GM13976 (cell line): ENCODE measurements around the gene KCNAB1.

Experiments used
- DNase-seq: peaks from one replicate; pipeline ENCODE4 v3.0.0; 2012; ENCODE audit warnings: low spot score
- in situ Hi-C: fragments of 300-500 bp; cut with MboI; formaldehyde crosslinking; loops from one replicate; pipeline ENCODE4 v1.12.0; 2022; ENCODE audit warnings: low sequenced_read_pairs, mixed read lengths, inconsistent platforms; ENCODE audit not compliant: unreplicated experiment
- TF ChIP-seq, protein P1 (sequence below): IDR thresholded peaks from 2 replicates; pipeline ENCODE4 v1.5.1; 2012; ENCODE audit warnings: borderline replicate concordance, mild to moderate bottlenecking; ENCODE audit not compliant: insufficient read depth; ENCODE audit errors: extremely low read depth, missing control alignments, control extremely low read depth

The KCNAB1 gene

GRCh38 chr3:156251424-156251823, 131.0 kb downstream of the KCNAB1 start:
- TF ChIP-seq, protein P1, sequence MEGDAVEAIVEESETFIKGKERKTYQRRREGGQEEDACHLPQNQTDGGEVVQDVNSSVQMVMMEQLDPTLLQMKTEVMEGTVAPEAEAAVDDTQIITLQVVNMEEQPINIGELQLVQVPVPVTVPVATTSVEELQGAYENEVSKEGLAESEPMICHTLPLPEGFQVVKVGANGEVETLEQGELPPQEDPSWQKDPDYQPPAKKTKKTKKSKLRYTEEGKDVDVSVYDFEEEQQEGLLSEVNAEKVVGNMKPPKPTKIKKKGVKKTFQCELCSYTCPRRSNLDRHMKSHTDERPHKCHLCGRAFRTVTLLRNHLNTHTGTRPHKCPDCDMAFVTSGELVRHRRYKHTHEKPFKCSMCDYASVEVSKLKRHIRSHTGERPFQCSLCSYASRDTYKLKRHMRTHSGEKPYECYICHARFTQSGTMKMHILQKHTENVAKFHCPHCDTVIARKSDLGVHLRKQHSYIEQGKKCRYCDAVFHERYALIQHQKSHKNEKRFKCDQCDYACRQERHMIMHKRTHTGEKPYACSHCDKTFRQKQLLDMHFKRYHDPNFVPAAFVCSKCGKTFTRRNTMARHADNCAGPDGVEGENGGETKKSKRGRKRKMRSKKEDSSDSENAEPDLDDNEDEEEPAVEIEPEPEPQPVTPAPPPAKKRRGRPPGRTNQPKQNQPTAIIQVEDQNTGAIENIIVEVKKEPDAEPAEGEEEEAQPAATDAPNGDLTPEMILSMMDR, result no peak
- in situ Hi-C loops, result no loop called here
- DNase-seq, result no peak

GRCh38 chr3:156252656-156253055, 132.3 kb downstream of the KCNAB1 start:
- TF ChIP-seq, protein P1, result no peak
- in situ Hi-C loops, result no loop called here
- no peak for DNase-seq

DNA sequence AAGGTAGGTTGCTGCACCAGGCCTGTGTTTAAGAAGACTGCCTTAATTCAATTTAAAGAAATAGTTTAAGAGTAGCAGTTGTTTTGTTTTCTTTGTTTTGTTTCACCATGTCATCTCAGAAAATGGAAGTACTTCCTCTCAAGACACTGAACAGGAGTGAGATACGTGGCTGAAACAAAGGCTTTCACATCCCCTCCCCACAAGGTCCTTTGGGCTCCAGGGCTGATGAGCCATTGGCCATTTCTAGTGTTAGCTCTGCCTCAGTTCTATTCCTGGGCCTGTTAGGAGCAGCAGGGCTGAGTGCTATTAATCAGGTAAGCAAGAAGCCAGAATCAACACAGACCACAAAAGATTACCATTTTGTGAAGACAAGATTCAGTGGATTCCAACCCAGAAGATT, 132.8 kb downstream of the KCNAB1 start:
- TF ChIP-seq, protein P1, result no peak
- DNase-seq, result no peak
- in situ Hi-C loops, result no loop called here

DNA sequence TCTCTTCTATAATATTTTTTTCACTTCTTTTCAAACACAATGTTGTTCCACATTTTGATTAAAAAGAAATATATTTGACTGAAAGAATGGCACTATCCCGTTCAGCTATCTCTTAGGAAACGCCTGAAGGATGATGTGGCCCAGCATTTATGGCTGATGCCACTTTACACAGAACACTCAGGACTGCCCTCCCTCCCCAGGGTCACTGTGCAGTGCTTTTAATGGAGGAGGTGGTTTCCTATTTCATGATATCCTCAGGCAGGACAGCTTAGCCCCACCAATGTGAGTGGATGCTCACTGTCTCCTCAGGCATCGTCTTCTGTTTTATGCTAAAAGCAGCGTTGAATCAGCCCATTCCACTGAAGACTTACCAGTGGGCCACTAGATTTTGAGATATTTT, 135.9 kb downstream of the KCNAB1 start:
- no peak for DNase-seq
- TF ChIP-seq, protein P1, result no peak
- in situ Hi-C loops, result no loop called here

DNA sequence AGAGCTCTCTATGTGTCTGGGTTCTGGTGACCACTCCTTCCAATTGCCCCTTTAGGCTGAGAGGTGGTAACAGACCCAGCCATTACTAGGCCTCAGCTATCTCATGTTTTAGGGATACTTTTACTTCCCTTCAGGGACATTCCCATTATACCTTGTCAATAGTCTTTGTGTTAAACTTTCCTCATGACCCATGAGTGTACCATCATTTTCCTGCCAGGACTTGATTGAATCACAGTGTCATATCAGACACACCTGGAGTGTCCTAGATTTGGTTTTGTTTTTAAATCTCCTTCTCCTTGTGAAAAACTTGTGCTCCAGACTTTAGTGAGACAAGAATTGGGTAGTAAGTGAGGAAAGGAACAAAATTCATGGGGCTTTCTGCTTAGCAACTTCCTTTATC, 136.6 kb downstream of the KCNAB1 start:
- no peak for DNase-seq
- in situ Hi-C loops, result no loop called here

DNA sequence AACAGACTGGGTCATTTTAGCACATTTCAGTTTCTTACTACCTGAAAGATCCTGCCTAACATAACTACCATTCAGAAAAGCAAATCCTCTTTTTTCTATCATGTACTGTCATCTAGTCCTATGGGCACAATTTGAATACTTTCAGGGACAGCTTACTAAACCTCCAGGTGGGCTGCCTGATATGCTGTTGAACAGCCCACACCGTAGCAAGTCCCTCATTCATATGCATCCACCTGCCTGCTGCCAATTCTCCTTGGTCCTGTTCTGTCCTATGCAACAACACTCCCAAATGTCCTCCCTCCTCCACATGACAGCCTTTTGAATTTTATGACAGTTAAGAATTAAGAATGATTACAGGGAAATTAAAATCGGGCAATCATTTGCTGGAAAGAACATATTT, 137.9 kb downstream of the KCNAB1 start:
- DNase-seq, result no peak
- TF ChIP-seq, protein P1, result no peak
- in situ Hi-C loops, result no loop called here

More for the DNA sequence above, 136.6 kb downstream of the KCNAB1 start:
- TF ChIP-seq, protein P1, result no peak

DNA sequence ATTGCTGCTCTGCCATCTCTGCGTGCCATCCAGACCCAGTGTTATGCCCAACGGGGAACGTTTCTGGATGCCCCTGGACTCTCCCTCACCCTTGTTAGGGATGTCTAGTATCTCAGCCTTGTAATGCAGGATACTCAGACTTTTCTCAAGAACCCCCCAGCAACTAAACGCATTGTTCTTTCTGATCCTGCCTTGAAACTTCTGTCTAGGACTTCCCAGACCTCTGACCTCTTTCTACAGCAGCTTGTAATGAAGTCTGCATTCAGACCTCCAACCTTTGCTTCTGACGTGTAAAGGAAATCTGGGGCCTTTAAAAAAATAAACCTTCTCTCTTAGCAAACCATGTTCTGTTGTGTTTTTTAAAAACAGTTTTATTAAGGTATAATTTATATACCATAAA, 139.5 kb downstream of the KCNAB1 start:
- TF ChIP-seq, protein P1, result no peak
- in situ Hi-C loops, result no loop called here
- DNase-seq, result no peak
